ENCODE data around the gene LMBR1.

The LMBR1 gene

GRCh38 chr7:156682928-156683327, 210.1 kb downstream of the LMBR1 start:
- no peak for DNase-seq

DNA sequence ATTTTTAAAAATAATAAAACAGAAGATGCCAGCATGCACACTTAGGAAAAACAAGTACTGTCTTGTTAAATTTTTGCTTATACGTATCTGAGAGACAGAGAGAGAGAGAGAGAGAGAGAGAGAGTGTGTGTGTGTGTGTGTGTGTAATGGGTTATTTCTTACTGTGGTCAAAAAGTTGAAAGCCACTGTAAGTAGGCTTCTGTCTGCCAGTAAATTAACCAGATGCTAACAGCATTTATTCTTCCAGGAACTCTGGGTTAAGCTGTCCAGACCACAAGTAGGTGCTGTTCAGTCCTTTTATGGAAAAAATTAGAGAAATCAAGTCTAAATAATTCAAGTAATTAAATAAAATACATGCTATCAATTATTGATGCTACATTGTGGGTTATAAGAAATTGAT, 212.7 kb downstream of the LMBR1 start:
- DNase-seq, result no peak

DNA sequence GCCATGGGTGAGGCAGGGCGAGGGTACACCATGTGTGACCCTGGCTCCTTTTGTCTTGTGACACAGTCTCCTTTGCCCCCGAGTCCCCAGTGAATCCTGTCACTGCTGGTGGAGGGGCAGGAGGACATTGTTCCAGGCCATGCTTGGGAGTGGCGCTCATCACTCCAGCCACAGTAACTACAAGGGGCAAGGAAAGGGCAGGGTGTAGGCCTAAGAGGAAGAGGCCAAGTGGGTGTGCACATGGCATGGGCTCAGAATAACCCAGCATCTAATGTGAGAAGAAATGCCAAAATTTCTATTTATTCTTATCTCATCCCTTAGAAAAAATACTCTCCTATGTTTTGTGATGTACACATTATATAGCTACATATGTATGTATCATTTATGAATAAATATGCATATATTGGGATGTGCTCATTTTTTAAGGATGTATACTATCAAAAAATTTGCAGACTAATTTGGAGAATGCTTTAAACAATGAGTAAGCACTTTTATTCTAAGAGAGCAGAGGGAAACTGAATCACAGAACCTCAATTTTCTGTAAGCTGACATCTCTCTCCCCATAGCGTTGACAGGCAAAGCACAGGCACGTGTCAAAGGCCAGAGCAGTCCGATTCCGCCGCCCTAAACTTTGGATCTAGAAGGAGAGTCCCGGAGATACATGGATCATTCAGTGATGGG, 215.5 kb downstream of the LMBR1 start:
- no peak for DNase-seq

DNA sequence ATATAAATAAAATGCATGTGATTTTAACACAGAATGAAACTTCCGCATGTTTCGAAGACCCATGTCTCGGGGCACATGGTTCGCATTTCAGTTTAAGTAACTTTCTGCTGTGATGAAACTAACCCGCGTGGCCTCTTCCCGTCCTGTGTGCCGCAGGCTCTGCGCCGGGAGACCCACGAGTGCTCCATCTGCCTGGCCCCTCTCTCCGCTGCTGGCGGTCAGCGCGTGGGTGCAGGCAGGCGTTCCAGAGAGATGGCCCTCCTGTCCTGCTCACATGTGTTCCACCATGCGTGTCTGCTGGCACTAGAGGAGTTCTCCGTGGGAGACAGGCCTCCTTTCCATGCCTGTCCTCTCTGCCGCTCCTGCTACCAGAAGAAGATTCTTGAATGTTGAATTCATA, 216.7 kb downstream of the LMBR1 start:
- DNase-seq, result no peak

GRCh38 chr7:156675721-156676120, 217.3 kb downstream of the LMBR1 start:
- no peak for DNase-seq

- DNase-seq, result no peak
These were observed 219.1 kb downstream of the LMBR1 start for GRCh38 chr7:156673902-156674301.

DNA sequence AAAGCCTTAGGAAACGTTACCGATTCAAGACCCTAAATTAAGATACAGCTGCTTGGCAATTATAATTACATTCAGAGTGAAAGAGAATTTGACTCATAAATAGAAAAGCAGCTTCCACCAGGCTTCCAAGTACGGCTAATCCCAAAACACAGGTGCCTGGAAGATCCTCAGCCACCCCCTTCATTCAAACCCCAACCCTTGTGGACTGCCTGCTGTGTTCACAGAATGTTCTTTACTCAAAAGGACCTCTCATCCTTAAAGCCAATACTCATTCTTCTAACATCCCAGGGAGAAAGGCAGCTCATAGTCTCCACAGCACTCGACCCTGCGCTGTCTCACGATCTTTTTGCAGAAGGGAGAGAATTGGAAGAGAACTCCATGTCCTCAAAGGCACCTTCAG, 219.5 kb downstream of the LMBR1 start:
- DNase-seq, result no peak

GRCh38 chr7:156669035-156669828, 223.8 kb downstream of the LMBR1 start:
- no peak for DNase-seq

- no peak for DNase-seq
These were observed 224.7 kb downstream of the LMBR1 start for GRCh38 chr7:156668130-156668741.

GRCh38 chr7:156667110-156667426, 225.9 kb downstream of the LMBR1 start:
- DNase-seq, result no peak

DNA sequence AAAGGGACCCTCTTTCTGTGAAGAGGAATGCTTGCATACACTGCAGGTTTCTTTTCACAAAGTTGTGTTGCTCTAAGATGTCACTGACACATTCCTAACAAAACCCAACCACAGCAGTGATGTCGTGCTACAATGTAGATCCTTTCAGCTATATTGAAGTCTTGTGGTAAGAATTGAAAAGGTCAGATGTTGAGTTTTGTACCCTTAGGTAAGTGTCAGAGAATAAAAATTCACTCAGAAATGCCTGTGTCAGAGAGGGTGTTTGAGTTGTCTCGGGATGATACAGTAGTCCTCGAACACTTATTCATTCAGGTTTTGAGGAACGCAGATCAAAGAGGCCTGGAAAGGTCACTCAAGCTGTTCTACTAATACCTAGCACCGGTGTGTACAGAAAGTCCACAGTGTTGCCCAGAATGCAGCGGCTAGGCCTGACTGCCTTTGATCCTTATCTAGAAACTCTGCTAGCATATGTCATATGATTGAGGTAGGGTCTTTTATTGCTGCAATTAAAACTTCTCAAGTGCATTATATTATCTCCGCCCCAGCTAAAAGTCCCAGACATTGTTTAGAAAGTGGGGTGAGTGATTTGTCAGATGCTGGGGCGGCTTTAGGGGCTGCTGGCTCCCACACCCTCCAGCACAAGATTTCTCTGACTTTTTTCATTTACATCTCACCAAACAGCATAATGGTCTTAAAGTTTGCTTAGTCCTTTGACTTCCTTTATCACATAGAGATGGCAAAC, 226.4 kb downstream of the LMBR1 start:
- no peak for DNase-seq

- no peak for DNase-seq
These were observed 227.9 kb downstream of the LMBR1 start for GRCh38 chr7:156665101-156665500.

DNA sequence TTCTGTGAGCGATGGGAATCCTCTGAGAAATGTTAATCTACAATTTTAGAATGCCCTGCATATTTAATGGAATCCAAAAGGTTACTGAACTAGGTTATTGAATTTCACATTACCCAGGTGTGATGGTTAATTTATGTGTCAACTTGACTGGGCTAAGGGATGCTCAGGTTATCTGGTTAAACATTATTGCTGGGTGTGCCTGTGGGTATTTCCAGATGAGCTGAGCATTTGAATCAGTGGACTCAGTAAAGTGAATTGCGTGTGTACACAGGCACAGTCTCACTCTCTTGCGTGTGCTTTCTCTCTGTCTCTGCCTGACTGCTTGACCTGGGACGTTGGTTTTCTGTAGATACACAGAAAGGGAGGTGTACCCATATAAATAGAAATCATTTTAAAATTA, 230.7 kb downstream of the LMBR1 start:
- no peak for DNase-seq

DNA sequence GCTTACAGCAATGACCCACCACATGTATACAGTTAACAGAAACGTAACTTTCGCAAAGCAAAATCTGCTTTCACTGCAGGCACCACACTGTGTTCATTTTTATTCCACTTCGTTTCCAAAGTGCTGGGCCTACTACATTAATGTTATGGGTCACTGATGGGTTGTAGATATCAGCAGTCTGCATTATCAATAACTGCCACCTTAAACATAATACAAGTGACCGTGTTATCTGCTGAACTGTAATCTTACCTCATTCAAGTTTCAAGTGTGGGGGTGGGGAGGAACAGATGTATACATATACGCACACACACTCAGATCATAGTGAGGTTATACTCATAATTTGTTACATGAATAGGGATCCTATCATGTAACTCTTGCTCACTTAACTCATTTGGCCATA, 231.3 kb downstream of the LMBR1 start:
- no peak for DNase-seq

- no peak for DNase-seq
These were observed 233.0 kb downstream of the LMBR1 start for GRCh38 chr7:156659961-156660360.

DNA sequence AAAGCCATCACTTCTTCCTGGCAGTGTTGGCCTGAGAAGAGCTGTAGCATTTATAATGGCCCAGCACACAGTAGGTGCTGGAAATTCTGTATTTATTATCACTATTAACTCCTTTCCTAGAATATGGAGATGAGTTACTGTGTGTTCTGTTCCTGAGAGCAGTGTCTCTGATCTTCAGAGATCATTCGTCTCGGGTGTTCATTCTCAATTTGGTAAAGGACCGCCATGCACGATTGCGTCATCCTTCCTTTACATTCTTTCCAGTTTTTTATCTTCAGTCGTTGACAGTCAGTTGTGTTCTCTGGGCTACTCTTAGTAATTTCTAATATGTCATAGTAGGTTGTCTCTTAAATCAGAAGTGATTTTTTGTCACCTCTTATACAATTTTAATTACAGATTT, 233.8 kb downstream of the LMBR1 start:
- DNase-seq, result no peak

DNA sequence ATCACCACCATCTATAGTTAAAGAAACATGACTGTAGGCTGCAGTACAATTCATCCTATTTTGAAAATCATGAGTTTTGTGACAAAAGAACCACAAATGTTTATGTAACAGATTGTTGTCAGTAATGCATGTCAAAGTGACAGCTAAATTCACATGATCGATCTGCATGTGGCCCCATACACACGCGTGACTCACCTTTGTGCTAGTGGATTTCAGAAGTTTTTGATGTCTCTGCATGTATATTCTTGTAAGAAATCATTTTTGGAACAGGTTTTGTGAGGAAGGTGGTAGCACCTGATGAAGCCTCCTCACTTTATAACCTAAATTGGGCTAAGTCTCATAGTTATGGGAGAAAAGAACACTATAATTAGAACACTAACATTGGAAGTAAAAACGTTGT, 235.3 kb downstream of the LMBR1 start:
- DNase-seq, result no peak

- no peak for DNase-seq
These were observed 236.4 kb downstream of the LMBR1 start for GRCh38 chr7:156656598-156656997.

- no peak for DNase-seq
These were observed 237.0 kb downstream of the LMBR1 start for GRCh38 chr7:156655983-156656382.

DNA sequence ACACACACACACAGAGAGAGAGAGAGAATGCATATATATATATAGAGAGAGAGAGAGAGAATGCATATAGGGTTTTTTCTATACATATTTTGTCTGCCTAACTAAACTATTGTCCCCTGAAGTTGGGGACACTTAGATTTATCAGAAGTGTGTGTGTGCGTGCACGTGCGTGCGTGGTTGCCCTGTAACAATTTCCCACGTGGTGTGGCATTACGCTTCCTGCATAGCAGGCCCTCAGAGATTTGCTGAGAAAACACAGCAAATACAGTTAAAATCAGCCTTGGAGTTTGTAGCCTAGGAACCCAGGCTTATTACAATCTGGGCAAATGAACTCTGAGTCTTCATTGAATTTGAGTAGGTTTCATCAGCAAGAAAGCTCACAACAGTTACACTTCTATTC, 237.7 kb downstream of the LMBR1 start:
- no peak for DNase-seq

DNA sequence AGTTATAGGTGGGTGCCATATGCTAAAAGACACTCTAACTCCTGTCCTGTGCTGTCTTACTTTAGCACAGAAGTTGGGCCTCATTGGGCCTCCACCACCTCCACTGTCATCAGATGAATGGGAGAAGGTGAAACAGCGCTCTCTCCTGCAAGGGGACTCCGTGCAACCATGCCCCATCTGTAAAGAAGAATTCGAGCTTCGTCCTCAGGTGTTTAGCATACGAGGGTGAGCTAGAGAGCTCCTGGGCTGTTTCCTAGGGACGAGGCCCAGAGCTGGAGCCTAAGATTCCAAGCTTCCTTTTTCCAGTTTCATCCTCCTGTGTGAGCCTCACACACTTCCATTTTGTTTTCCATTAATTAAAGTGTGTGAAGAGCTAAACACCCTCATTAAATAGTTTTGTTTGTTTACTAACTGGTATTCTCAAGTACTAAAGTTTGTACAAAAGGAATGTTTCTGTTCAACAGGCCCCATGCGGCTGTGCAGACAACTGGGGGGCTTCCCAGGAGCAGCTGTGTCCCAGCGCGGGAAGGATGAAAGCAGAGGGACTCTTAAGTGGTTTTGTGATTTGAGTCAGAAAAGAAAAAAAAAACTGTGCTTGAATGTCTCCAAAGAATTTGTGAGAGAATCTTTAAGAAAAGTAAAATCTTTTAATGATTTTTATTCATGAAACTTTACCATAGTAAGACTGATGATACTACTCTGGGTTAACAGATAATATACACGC, 238.3 kb downstream of the LMBR1 start:
- DNase-seq, result no peak

GRCh38 chr7:156652886-156653568, 240.0 kb downstream of the LMBR1 start:
- no peak for DNase-seq
